IMR-90 (cell line): ENCODE data around the gene PIK3R5. TPM values are rescaled to one million over a fixed set of nuclear protein-coding genes. Genes with fewer than 3 reads are reported as not detected.

Experiments used
- ATAC-seq: fragments of 200-7000 bp; cut with Tn5 transposase; 2 replicates; pipeline ENCODE4 v1.9.1; 2020; ENCODE audit warnings: low read depth, mild to moderate bottlenecking, moderate library complexity
- BruUV-seq: library from RNA; stranded (reverse); fragments of 400-500 nt; replicated peaks from 2 replicates; lab custom pipeline; 2021; lab: Mats Ljungman, UMichigan
- CTCF ChIA-PET: fragments of 300-600 bp; formaldehyde crosslinking; extraction: SDS; loops from one replicate; lab custom pipeline; 2021; ENCODE audit warnings: antibody characterized with exemption; lab: Yijun Ruan, JAX
- POLR2A ChIA-PET: fragments of 300-600 bp; sonication (Branson Sonifier 250); formaldehyde crosslinking; loops from one replicate; lab custom pipeline; 2022; ENCODE audit warnings: antibody characterized with exemption; ENCODE audit not compliant: unreplicated experiment; lab: Charles Lee
- DNase-seq: peaks from one replicate; pipeline ENCODE4 v3.0.0; 2013
- H2AFZ ChIP-seq: replicated peaks from 2 replicates; pipeline ENCODE3; 2013; ENCODE audit warnings: low read length, mild to moderate bottlenecking; ENCODE audit not compliant: poor library complexity
- H2AK5ac ChIP-seq: 2 replicates; pipeline ENCODE4 v1.6.1; 2013; ENCODE audit warnings: low read depth, low read length, inconsistent platforms
- H2AK9ac ChIP-seq: replicated peaks from 2 replicates; pipeline ENCODE3; 2013; ENCODE audit warnings: mild to moderate bottlenecking, low read depth, low read length, moderate library complexity; ENCODE audit not compliant: poor library complexity
- H2BK120ac ChIP-seq: 2 replicates; pipeline ENCODE4 v1.6.1; 2013; ENCODE audit warnings: low read depth, low read length, inconsistent platforms
- H2BK15ac ChIP-seq: 3 replicates; pipeline ENCODE4 v1.6.1; 2013; ENCODE audit warnings: low read depth, low read length, inconsistent platforms
- H2BK20ac ChIP-seq: 2 replicates; pipeline ENCODE4 v1.6.1; 2013; ENCODE audit warnings: low read depth, mild to moderate bottlenecking, inconsistent platforms, low read length, moderate library complexity
- H2BK5ac ChIP-seq: 2 replicates; pipeline ENCODE4 v1.6.1; 2013; ENCODE audit warnings: mild to moderate bottlenecking, low read depth, low read length, inconsistent platforms; ENCODE audit not compliant: poor library complexity, severe bottlenecking
- H3K14ac ChIP-seq: replicated peaks from 2 replicates; pipeline ENCODE4 v1.6.1; 2013; ENCODE audit warnings: low read depth, low read length, inconsistent platforms
- H3K18ac ChIP-seq: 2 replicates; pipeline ENCODE4 v1.6.1; 2013; ENCODE audit warnings: low read depth, low read length, control low read depth
- H3K23ac ChIP-seq: 2 replicates; pipeline ENCODE4 v1.6.1; 2013; ENCODE audit warnings: low read depth, low read length, inconsistent platforms
- H3K27ac ChIP-seq: 2 replicates; pipeline ENCODE4 v1.5.1; 2013; ENCODE audit warnings: mild to moderate bottlenecking, control low read depth, low read length; ENCODE audit not compliant: insufficient read depth
- H3K27me3 ChIP-seq: 2 replicates; pipeline ENCODE4 v1.6.1; 2013; ENCODE audit warnings: low read length; ENCODE audit not compliant: control insufficient read depth, insufficient read depth
- H3K36me3 ChIP-seq: 2 replicates; pipeline ENCODE4 v1.6.1; 2013; ENCODE audit warnings: low read length, mixed read lengths; ENCODE audit not compliant: control insufficient read depth, insufficient read depth
- H3K4ac ChIP-seq: 2 replicates; pipeline ENCODE4 v1.6.1; 2013; ENCODE audit warnings: low read depth, low read length, inconsistent platforms
- H3K4me1 ChIP-seq: 2 replicates; pipeline ENCODE4 v1.6.1; 2013; ENCODE audit warnings: low read length, mixed read lengths; ENCODE audit not compliant: control insufficient read depth, insufficient read depth
- H3K4me2 ChIP-seq: 2 replicates; pipeline ENCODE4 v1.6.1; 2013; ENCODE audit warnings: low read depth, mild to moderate bottlenecking, control low read depth, low read length, moderate library complexity
- H3K4me3 ChIP-seq: 2 replicates; pipeline ENCODE4 v1.5.1; 2013; ENCODE audit warnings: low read depth, mild to moderate bottlenecking, control low read depth, low read length, moderate library complexity; ENCODE audit not compliant: insufficient read depth
- H3K56ac ChIP-seq: 2 replicates; pipeline ENCODE4 v1.6.1; 2013; ENCODE audit warnings: low read length, inconsistent platforms; ENCODE audit not compliant: insufficient read depth; ENCODE audit errors: extremely low read depth
- H3K79me1 ChIP-seq, 2 experiments: 2 replicates each; pipeline ENCODE4 v1.6.1; 2013; ENCODE audit warnings: low read length in 2 of 2, inconsistent platforms in 1 of 2, low read depth in 1 of 2
- H3K9ac ChIP-seq: 2 replicates; pipeline ENCODE4 v1.6.1; 2013; ENCODE audit warnings: low read depth, low read length, control low read depth
- H3K9me1 ChIP-seq: 2 replicates; pipeline ENCODE4 v1.6.1; 2013; ENCODE audit warnings: low read length, inconsistent platforms; ENCODE audit not compliant: insufficient read depth
- H3K9me3 ChIP-seq: 2 replicates; pipeline ENCODE4 v1.6.1; 2013; ENCODE audit warnings: low read length; ENCODE audit not compliant: control insufficient read depth, insufficient read depth
- H4K20me1 ChIP-seq: 2 replicates; pipeline ENCODE4 v1.6.1; 2013; ENCODE audit warnings: low read length, inconsistent platforms; ENCODE audit not compliant: insufficient read depth
- H4K5ac ChIP-seq: 2 replicates; pipeline ENCODE4 v1.6.1; 2013; ENCODE audit warnings: mild to moderate bottlenecking, low read depth, low read length, control low read depth
- H4K8ac ChIP-seq, 2 experiments: 2 replicates each; pipeline ENCODE4 v1.6.1; 2013; ENCODE audit warnings: low read depth in 2 of 2, low read length in 2 of 2, control low read depth in 1 of 2, inconsistent platforms in 1 of 2
- H4K91ac ChIP-seq: 2 replicates; pipeline ENCODE4 v1.6.1; 2013; ENCODE audit warnings: low read depth, low read length, inconsistent platforms; ENCODE audit not compliant: insufficient read depth
- RCOR1 ChIP-seq: IDR thresholded peaks from 2 replicates; pipeline ENCODE4 v1.6.1; 2012; ENCODE audit warnings: mild to moderate bottlenecking, low read length, improper control_type of control experiment; ENCODE audit not compliant: insufficient replicate concordance
- WGBS, 2 experiments: methylation state at CpG; one replicate each; pipeline versions ENCODE4 v1.1.5 to v1.1.7; 2013; ENCODE audit warnings: missing lambda C conversion rate in 2 of 2; ENCODE audit not compliant: insufficient read length in 1 of 2; ENCODE audit errors: extremely low coverage in 2 of 2; 5-methylcytosine and 5-hydroxymethylcytosine counted together
- dilution Hi-C: fragments of 300-500 bp; cut with HindIII; formaldehyde crosslinking; loops from one replicate; pipeline ENCODE4 v1.14.3; 2018; ENCODE audit warnings: low sequenced_read_pairs; ENCODE audit not compliant: unreplicated experiment
- in situ Hi-C: fragments of 300-500 bp; cut with MboI; formaldehyde crosslinking; loops from 3 replicates; pipeline ENCODE4 v1.14.3; 2019; ENCODE audit warnings: low sequenced_read_pairs, inconsistent platforms, mixed read lengths
- intact Hi-C: fragments of 100-400 bp; cut with micrococcal nuclease; formaldehyde crosslinking; loops from 2 replicates; pipeline ENCODE4 v1.10.0; 2022
- polyA plus RNA-seq, 3 experiments: library from polyadenylated mRNA; depleted of rRNA; stranded (reverse); fragments of >200 nt; gene quantifications; 2 replicates each; pipeline ENCODE4 v1.2.3, GENCODE V29; 2012; ENCODE audit warnings: low replicate concordance in 1 of 3
- total RNA-seq: library from RNA; depleted of rRNA; stranded (reverse); fragments of >200 nt; gene quantifications from 2 replicates; pipeline ENCODE4 v1.2.3, GENCODE V29; 2012
- TF ChIP-seq, protein P1 (sequence below): fragments of 150-350 bp; IDR thresholded peaks from 2 replicates; pipeline ENCODE4 v1.6.1; 2016; ENCODE audit warnings: low read depth, mild to moderate bottlenecking, low read length, moderate library complexity, borderline replicate concordance
- TF ChIP-seq, protein P2 (sequence below): conservative IDR thresholded peaks from 2 replicates; pipeline ENCODE4 v1.5.1; 2012; ENCODE audit warnings: mild to moderate bottlenecking, low read depth, low read length, improper control_type of control experiment

PIK3R5 gene
- total and polyA plus RNA-seq, 2 of the 4 experiments (the other 2 are of a cell fraction): not detected

DNA sequence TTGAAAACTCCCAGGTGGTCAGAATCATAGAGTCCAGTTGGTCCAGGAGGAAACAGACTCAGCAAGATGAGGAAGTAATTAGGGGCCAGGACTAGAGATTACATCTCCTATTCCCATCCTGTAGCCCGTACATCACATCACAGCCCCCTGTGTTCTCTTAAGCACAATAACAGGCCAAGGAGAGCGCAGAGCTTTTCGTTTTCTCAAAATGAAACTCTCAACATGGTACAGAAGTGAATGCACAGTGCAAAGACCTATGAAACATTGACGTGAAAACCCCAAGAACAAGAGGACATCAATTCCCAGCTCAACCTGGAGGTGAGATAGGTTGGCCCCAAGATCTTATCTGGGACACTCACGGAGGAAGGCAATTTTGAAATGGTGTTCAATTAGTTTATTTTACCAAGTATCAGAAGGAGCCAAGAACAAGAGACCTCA is 9.0 kb downstream of the PIK3R5 start:
- Histone ChIP-seq H3K4me1 (no peaks in the 10 kb centered on the region), H3K56ac (no peak overlapping the region), H3K9ac (no peak overlapping the region), H4K5ac (no peak overlapping the region), H2BK15ac (no peak overlapping the region), H3K18ac (no peak overlapping the region), H2AK9ac (no peak overlapping the region), H3K23ac (no peak overlapping the region), H3K4me2 (no peak overlapping the region), H2AK5ac (no peak overlapping the region), H3K36me3 (no peaks in the 10 kb centered on the region), H4K20me1 (no peaks in the 10 kb centered on the region), H3K9me3 (peaks cover 11% of the 10 kb centered on the region), H2BK5ac (no peak overlapping the region), H4K91ac (no peak overlapping the region), H2AFZ (no peak overlapping the region), H2BK20ac (no peak overlapping the region), H2BK120ac (no peak overlapping the region), H3K14ac (no peak overlapping the region), H3K4me3 (no peak overlapping the region), H3K4ac (no peak overlapping the region), H3K27ac (no peak overlapping the region), H3K27me3 (no peaks in the 10 kb centered on the region), H4K8ac (no peak overlapping the region), H3K9me1 (no peaks in the 10 kb centered on the region), H3K79me1 (no peaks in the 10 kb centered on the region)
- no CpG with 5 or more reads among the region's 5 CpGs for WGBS, 2 experiments
- ATAC-seq (no peak), DNase-seq (no peak)
- POLR2A ChIA-PET: no interaction called here
- dilution Hi-C loops (no loop called here), intact Hi-C loops (no loop called here), in situ Hi-C loops (no loop called here)
- TF ChIP-seq, protein P1, sequence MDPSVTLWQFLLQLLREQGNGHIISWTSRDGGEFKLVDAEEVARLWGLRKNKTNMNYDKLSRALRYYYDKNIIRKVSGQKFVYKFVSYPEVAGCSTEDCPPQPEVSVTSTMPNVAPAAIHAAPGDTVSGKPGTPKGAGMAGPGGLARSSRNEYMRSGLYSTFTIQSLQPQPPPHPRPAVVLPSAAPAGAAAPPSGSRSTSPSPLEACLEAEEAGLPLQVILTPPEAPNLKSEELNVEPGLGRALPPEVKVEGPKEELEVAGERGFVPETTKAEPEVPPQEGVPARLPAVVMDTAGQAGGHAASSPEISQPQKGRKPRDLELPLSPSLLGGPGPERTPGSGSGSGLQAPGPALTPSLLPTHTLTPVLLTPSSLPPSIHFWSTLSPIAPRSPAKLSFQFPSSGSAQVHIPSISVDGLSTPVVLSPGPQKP: no peak
- TF ChIP-seq, protein P2, sequence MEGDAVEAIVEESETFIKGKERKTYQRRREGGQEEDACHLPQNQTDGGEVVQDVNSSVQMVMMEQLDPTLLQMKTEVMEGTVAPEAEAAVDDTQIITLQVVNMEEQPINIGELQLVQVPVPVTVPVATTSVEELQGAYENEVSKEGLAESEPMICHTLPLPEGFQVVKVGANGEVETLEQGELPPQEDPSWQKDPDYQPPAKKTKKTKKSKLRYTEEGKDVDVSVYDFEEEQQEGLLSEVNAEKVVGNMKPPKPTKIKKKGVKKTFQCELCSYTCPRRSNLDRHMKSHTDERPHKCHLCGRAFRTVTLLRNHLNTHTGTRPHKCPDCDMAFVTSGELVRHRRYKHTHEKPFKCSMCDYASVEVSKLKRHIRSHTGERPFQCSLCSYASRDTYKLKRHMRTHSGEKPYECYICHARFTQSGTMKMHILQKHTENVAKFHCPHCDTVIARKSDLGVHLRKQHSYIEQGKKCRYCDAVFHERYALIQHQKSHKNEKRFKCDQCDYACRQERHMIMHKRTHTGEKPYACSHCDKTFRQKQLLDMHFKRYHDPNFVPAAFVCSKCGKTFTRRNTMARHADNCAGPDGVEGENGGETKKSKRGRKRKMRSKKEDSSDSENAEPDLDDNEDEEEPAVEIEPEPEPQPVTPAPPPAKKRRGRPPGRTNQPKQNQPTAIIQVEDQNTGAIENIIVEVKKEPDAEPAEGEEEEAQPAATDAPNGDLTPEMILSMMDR: no peak
- no peak for TF ChIP-seq RCOR1
- BruUV-seq: no TSS peak
- CTCF ChIA-PET: no interaction called here
